HL-60 (cell line): ENCODE results near the gene COX6B2.

Experiments
- CTCF ChIP-seq: IDR thresholded peaks from one replicate; pipeline ENCODE4 v1.5.1; 2011; ENCODE audit warnings: low read length, control low read depth, inconsistent platforms; ENCODE audit not compliant: insufficient read depth
- TF ChIP-seq, protein P1 (sequence below): IDR thresholded peaks from 2 replicates; pipeline ENCODE4 v1.6.1; 2012; ENCODE audit warnings: low read depth; ENCODE audit not compliant: insufficient replicate concordance

DNA sequence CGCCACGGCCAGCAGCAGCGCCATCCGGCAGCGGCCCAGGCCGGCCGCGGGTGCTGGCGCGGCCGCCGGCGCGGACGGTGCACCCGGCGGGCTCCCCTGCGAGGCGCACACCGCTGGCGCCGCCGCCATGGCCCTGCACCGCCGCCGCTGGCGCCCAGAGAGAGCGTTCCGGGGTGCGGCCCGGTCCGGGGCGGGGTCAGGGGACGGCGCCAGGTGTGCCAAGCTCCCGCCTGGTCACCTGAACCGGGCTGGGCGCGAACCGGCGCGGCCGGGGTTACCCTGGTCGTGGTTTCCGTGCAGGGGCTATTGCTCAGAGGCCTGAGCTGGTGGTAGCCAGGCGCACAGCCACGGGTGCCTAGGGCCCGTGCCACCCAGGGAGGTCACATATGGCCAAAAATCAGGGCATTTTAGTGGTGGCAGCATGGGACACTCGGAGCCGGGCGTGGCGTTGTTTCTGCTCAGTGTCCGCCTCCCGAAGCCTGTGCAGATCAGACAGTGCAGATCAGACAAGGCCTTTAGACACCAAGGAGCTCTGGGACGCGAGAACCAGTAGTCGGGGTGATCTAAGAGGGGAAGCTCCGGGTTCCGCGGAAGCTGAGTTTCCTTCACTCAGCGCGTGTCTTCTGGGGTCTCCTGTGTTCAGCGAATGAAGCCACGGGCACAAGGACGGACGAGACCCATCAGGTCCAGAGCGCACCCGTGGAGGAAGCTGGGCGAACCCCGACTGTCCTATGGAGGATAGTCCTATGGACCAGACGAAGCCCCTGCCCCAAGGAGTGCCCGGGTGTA is 29.8 kb upstream of the COX6B2 start, which contains the start of gene TMEM238:
- no peak for TF ChIP-seq CTCF
- TF ChIP-seq, protein P1, sequence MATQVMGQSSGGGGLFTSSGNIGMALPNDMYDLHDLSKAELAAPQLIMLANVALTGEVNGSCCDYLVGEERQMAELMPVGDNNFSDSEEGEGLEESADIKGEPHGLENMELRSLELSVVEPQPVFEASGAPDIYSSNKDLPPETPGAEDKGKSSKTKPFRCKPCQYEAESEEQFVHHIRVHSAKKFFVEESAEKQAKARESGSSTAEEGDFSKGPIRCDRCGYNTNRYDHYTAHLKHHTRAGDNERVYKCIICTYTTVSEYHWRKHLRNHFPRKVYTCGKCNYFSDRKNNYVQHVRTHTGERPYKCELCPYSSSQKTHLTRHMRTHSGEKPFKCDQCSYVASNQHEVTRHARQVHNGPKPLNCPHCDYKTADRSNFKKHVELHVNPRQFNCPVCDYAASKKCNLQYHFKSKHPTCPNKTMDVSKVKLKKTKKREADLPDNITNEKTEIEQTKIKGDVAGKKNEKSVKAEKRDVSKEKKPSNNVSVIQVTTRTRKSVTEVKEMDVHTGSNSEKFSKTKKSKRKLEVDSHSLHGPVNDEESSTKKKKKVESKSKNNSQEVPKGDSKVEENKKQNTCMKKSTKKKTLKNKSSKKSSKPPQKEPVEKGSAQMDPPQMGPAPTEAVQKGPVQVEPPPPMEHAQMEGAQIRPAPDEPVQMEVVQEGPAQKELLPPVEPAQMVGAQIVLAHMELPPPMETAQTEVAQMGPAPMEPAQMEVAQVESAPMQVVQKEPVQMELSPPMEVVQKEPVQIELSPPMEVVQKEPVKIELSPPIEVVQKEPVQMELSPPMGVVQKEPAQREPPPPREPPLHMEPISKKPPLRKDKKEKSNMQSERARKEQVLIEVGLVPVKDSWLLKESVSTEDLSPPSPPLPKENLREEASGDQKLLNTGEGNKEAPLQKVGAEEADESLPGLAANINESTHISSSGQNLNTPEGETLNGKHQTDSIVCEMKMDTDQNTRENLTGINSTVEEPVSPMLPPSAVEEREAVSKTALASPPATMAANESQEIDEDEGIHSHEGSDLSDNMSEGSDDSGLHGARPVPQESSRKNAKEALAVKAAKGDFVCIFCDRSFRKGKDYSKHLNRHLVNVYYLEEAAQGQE: no peak
